Loucy (cell line): Measurements from ENCODE around the gene TRIM37.

Experiments used
- CTCF ChIP-seq: fragments of 200-600 bp; sonication (generic); conservative IDR thresholded peaks from 2 replicates; pipeline ENCODE4 v1.5.1; 2014; ENCODE audit warnings: mild to moderate bottlenecking, antibody characterized with exemption, low read length
- EZH2phosphoT487 ChIP-seq: fragments of 200-600 bp; IDR thresholded peaks from 2 replicates; pipeline ENCODE4 v1.6.1; 2018; ENCODE audit warnings: antibody characterized with exemption, mild to moderate bottlenecking, moderate library complexity, borderline replicate concordance

GRCh38 chr17:58969612-58970011, 137.1 kb downstream of the TRIM37 start:
- no peak for TF ChIP-seq CTCF
- TF ChIP-seq EZH2phosphoT487 = no peak
